Measurements from ENCODE around the gene U2AF2. TPM values are rescaled to one million over a fixed set of nuclear protein-coding genes. Genes with fewer than 3 reads are reported as not detected.

The U2AF2 gene
- polyA plus RNA-seq, 1 of the 3 experiments (the other 2 are of a cell fraction), result 321 TPM

GRCh38 chr19:55624109-55625003, 30.5 kb upstream of the U2AF2 start, which contains the start of gene ZNF784 (continued):
- TF ChIP-seq, protein P1, sequence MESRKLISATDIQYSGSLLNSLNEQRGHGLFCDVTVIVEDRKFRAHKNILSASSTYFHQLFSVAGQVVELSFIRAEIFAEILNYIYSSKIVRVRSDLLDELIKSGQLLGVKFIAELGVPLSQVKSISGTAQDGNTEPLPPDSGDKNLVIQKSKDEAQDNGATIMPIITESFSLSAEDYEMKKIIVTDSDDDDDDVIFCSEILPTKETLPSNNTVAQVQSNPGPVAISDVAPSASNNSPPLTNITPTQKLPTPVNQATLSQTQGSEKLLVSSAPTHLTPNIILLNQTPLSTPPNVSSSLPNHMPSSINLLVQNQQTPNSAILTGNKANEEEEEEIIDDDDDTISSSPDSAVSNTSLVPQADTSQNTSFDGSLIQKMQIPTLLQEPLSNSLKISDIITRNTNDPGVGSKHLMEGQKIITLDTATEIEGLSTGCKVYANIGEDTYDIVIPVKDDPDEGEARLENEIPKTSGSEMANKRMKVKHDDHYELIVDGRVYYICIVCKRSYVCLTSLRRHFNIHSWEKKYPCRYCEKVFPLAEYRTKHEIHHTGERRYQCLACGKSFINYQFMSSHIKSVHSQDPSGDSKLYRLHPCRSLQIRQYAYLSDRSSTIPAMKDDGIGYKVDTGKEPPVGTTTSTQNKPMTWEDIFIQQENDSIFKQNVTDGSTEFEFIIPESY (IDR thresholded peaks at IDR 0.05; ENCODE audit: borderline replicate concordance, low read depth), result no peak
- no peak for TF ChIP-seq SMC3 (IDR thresholded peaks at IDR 0.05; ENCODE audit: low read depth, low read length)
- TF ChIP-seq ELF1 (IDR thresholded peaks at IDR 0.05), result no peak
- TF ChIP-seq, protein P2, sequence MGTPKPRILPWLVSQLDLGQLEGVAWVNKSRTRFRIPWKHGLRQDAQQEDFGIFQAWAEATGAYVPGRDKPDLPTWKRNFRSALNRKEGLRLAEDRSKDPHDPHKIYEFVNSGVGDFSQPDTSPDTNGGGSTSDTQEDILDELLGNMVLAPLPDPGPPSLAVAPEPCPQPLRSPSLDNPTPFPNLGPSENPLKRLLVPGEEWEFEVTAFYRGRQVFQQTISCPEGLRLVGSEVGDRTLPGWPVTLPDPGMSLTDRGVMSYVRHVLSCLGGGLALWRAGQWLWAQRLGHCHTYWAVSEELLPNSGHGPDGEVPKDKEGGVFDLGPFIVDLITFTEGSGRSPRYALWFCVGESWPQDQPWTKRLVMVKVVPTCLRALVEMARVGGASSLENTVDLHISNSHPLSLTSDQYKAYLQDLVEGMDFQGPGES (IDR thresholded peaks at IDR 0.05; ENCODE audit: low read depth, low read length), result no peak
- no peak for TF ChIP-seq USF2 (IDR thresholded peaks at IDR 0.05; ENCODE audit: borderline replicate concordance, low read depth, low read length)
- TF ChIP-seq SIN3A (IDR thresholded peaks at IDR 0.05; ENCODE audit: borderline replicate concordance, low read depth, low read length), result peak; percentile 52; the same call in 1 of the 2 replicates
- TF ChIP-seq MEF2A (IDR thresholded peaks at IDR 0.05; ENCODE audit: borderline replicate concordance, low read depth), result no peak
- TF ChIP-seq FOXJ3 (CRISPR knock-in tag; IDR thresholded peaks at IDR 0.05), result no peak

DNA sequence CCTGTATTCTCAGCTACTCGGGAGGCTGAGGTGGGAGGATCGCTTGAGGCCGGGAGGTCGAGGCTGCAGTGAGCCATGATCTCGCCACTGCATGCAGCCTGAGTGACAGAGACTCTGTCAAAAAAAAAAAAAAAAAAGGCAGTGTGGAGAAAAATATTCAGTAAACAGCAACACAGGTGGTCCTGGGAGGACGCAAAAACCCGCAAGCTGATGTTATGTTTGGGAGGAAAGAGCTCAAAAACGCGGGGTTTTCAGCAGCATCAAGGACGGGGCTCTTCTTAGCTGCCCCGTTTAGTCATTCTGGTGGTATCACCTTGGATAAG, 29.9 kb upstream of the U2AF2 start:
- Histone ChIP-seq H3K9ac (peak overlapping the region; percentile 84), H3F3A (replicated peaks; ENCODE audit: insufficient read depth) (peaks cover 2% of the 10 kb centered on the region), H3K4me1 (ENCODE audit: control insufficient read depth in 1 of 2, insufficient read depth in 2 of 2, low read depth in 1 of 2, low read length in 1 of 2) (peaks cover 0 to 2% of the 10 kb centered on the region in 2 experiments; a peak in 1 of 4 replicates), H3K9me2 (no peaks in the 10 kb centered on the region), H3K27me3 (ENCODE audit: insufficient read depth) (no peaks in the 10 kb centered on the region), H3K4me3 (ENCODE audit: low read depth in 2 of 2, low read length in 1 of 2) (peak overlapping the region; percentile 52 to 74), H2AFZ (ENCODE audit: low read depth) (peak overlapping the region; percentile 90), H3K4me2 (peak overlapping the region; percentile 86), H3K27ac (ENCODE audit: low read depth in 2 of 2, low read length in 1 of 2) (peak overlapping the region in 1 of 2 experiments; percentile 87; a peak in 2 of 4 replicates), H3K79me2 (ENCODE audit: insufficient read depth) (peaks cover 11% of the 10 kb centered on the region; the same call in 1 of the 2 replicates), H4K20me1 (ENCODE audit: insufficient read depth) (no peaks in the 10 kb centered on the region), H3K36me3 (replicated peaks in 1 of 2; ENCODE audit: control insufficient read depth in 1 of 2, insufficient read depth in 2 of 2, low read length in 1 of 2) (peaks cover 0 to 3% of the 10 kb centered on the region in 2 experiments), H3K9me3 (no peaks in the 10 kb centered on the region)
- 38% methylated on average over 11 of the region's 11 CpGs for WGBS (ENCODE audit: low lambda C conversion rate)
- CTCF ChIA-PET, result interaction anchor here (1.0 to 4.7 kb wide), 9 partner anchors 9 to 484 kb away, joined by 3 to 30 read pairs (median 5); partner anchors contain the start of gene ZNF865
- POLR2A ChIA-PET, result interaction anchor here (0.6 to 1.6 kb wide), 9 partner anchors 12 to 371 kb away, joined by 3 to 7 read pairs (median 4); partner anchors contain the start of genes FIZ1, ZNF524 and ZNF628
- TF ChIP-seq FOXJ3 (CRISPR knock-in tag; IDR thresholded peaks at IDR 0.05), result no peak
- no peak for TF ChIP-seq SIN3A (IDR thresholded peaks at IDR 0.05; ENCODE audit: borderline replicate concordance, low read depth, low read length)
- no peak for TF ChIP-seq NRF1 (IDR thresholded peaks at IDR 0.05; ENCODE audit: low read depth, low read length)
- DNase-seq, result peak; percentile 4
